HepG2 (cell line): ENCODE results near the gene POMT1. TPM values are rescaled to one million over a fixed set of nuclear protein-coding genes. Genes with fewer than 3 reads are reported as not detected.

Source experiments
- ATAC-seq: fragments of 200-7000 bp; cut with Tn5 transposase; 3 replicates; pipeline ENCODE4 v1.9.1; 2020; ENCODE audit warnings: mild to moderate bottlenecking, moderate library complexity
- BruUV-seq: library from RNA; stranded (reverse); fragments of 400-500 nt; replicated peaks from 2 replicates; lab custom pipeline; 2021; lab: Mats Ljungman, UMichigan
- CTCF ChIA-PET: fragments of 300-600 bp; formaldehyde crosslinking; extraction: SDS; loops from one replicate; lab custom pipeline; 2021; ENCODE audit warnings: low total read pairs, inconsistent platforms, low intra/inter-chr PET ratio; lab: Yijun Ruan, JAX
- POLR2A ChIA-PET: fragments of 350-600 bp; sonication (Branson Sonifier 250); formaldehyde crosslinking; loops from one replicate; lab custom pipeline; 2020; ENCODE audit warnings: antibody characterized with exemption, inconsistent platforms; lab: Yijun Ruan, JAX
- DNase-seq: peaks from one replicate; pipeline ENCODE4 v3.0.0-alpha.2; 2015; ENCODE audit warnings: low spot score
- FAIRE-seq: peaks from 3 replicates; lab custom pipeline; 2011; peaks lifted over from hg19 to GRCh38; lab: Jason Lieb, UNC
- H2AFZ ChIP-seq: one replicate; pipeline ENCODE4 v1.6.1; 2011; ENCODE audit warnings: low read length, inconsistent platforms
- H3K27ac ChIP-seq: fragments of 300-600 bp; 3 replicates; pipeline ENCODE4 v1.8.0; 2011; ENCODE audit warnings: mixed run types, mild to moderate bottlenecking, mixed read lengths, low read length, inconsistent platforms; ENCODE audit not compliant: insufficient read depth; ENCODE audit errors: extremely low read length
- H3K27me3 ChIP-seq, 2 experiments: fragments of 200-600 bp in 1 of 2; 2 replicates in 1 of 2; 3 replicates in 1 of 2; pipeline versions ENCODE4 v1.6.0 to v1.8.0; 2011; ENCODE audit warnings: low read length in 2 of 2, mild to moderate bottlenecking in 2 of 2, moderate library complexity in 2 of 2, inconsistent platforms in 1 of 2; ENCODE audit not compliant: insufficient read depth in 2 of 2, control insufficient read depth in 1 of 2
- H3K36me3 ChIP-seq, 2 experiments: fragments of 200-600 bp in 1 of 2; replicated peaks in 1 of 2; 2 replicates in 1 of 2; 3 replicates in 1 of 2; pipeline versions ENCODE4 v1.5.1 to v1.8.0; 2011; ENCODE audit warnings: low read length in 2 of 2, inconsistent platforms in 1 of 2; ENCODE audit not compliant: insufficient read depth in 2 of 2, control insufficient read depth in 1 of 2
- H3K4me1 ChIP-seq: 2 replicates; pipeline ENCODE4 v1.5.1; 2012; ENCODE audit warnings: low read length, inconsistent platforms; ENCODE audit not compliant: insufficient read depth
- H3K4me2 ChIP-seq: 2 replicates; pipeline ENCODE4 v1.6.0; 2011; ENCODE audit warnings: low read depth, low read length, inconsistent platforms
- H3K4me3 ChIP-seq, 3 experiments: fragments of 200-600 bp in 1 of 3; sonication (generic), shearing (Covaris generic) in 1 of 3; replicated peaks in 1 of 3; 2 replicates each; pipeline ENCODE4 v1.5.1; 2011 to 2016; ENCODE audit warnings: low read length in 3 of 3, inconsistent platforms in 2 of 3, low read depth in 2 of 3, mild to moderate bottlenecking in 2 of 3, control low read depth in 1 of 3, mixed read lengths in 1 of 3; ENCODE audit not compliant: insufficient read depth in 1 of 3
- H3K79me2 ChIP-seq: one replicate; pipeline ENCODE4 v1.6.1; 2011; ENCODE audit warnings: low read length, inconsistent platforms; ENCODE audit not compliant: insufficient read depth
- H3K9ac ChIP-seq: 2 replicates; pipeline ENCODE4 v1.6.0; 2011; ENCODE audit warnings: mild to moderate bottlenecking, low read depth, low read length, inconsistent platforms; ENCODE audit not compliant: insufficient read depth
- H3K9me3 ChIP-seq: 2 replicates; pipeline ENCODE4 v1.5.1; 2012; ENCODE audit warnings: mild to moderate bottlenecking, low read length
- H4K20me1 ChIP-seq: 2 replicates; pipeline ENCODE4 v1.6.0; 2011; ENCODE audit warnings: inconsistent platforms, mild to moderate bottlenecking, low read length, moderate library complexity; ENCODE audit not compliant: insufficient read depth
- AKAP8 ChIP-seq: sonication (generic); formaldehyde crosslinking; IDR thresholded peaks from 2 replicates; pipeline ENCODE4 v1.5.1; 2020; ENCODE audit warnings: mild to moderate bottlenecking, missing genetic modification reagents
- MYPOP ChIP-seq: sonication (generic); formaldehyde crosslinking; IDR thresholded peaks from 2 replicates; pipeline ENCODE4 v1.8.1; 2023; ENCODE audit warnings: mild to moderate bottlenecking, moderate library complexity, missing genetic modification reagents
- POLR2G ChIP-seq: fragments of 200-400 bp; formaldehyde crosslinking; IDR thresholded peaks from 2 replicates; pipeline ENCODE4 v1.6.1; 2018; ENCODE audit warnings: mild to moderate bottlenecking, low read depth, low read length, moderate library complexity
- ZNF441 ChIP-seq: sonication (generic); formaldehyde crosslinking; IDR thresholded peaks from 2 replicates; pipeline ENCODE4 v1.7.0; 2021; ENCODE audit warnings: missing genetic modification reagents, borderline replicate concordance
- WGBS: methylation state at CpG from one replicate; pipeline ENCODE4 v1.1.6; 2017; ENCODE audit warnings: low lambda C conversion rate; 5-methylcytosine and 5-hydroxymethylcytosine counted together
- in situ Hi-C: cut with HindIII; loops from 2 replicates; pipeline ENCODE4 v1.10.0; 2017; ENCODE audit warnings: low pct_unique_long_range_greater_than_20kb; ENCODE audit not compliant: extremely low pct_ligation_motif_present
- intact Hi-C: fragments of 100-400 bp; cut with micrococcal nuclease; formaldehyde crosslinking; loops from one replicate; pipeline ENCODE4 v1.10.0; 2022; ENCODE audit not compliant: unreplicated experiment
- polyA plus RNA-seq, 8 experiments: library from polyadenylated mRNA; depleted of rRNA in 3 of 8; stranded (reverse) in 7 of 8; unstranded in 1 of 8; fragments of >200 nt; fragmentation: Illumina TruSeq in 4 of 8; extraction: Trizol in 4 of 8; gene quantifications; 2 replicates each; pipeline versions ENCODE4 v1.2.1 to v1.2.3, GENCODE V29; 2011 to 2016; ENCODE audit warnings: low read depth in 4 of 8, missing spikeins in 1 of 8, mixed read lengths in 1 of 8; ENCODE audit not compliant: insufficient read depth in 1 of 8
- total RNA-seq, 5 experiments: library from RNA; depleted of rRNA; stranded (reverse); fragments of >200 nt; fragmentation: Illumina TruSeq; extraction: Trizol; gene quantifications; 2 replicates each; pipeline ENCODE4 v1.2.3, GENCODE V29; 2016; ENCODE audit warnings: low read depth in 1 of 5

The POMT1 gene
- total and polyA plus RNA-seq, 2 of the 13 experiments (the other 11 are each of a cell fraction or from before 2014, with no cell fraction given): 21.6 to 22.7 TPM

GRCh38 chr9:131530920-131531832 is 28.5 kb downstream of the POMT1 start, which contains the start of gene UCK1 (continued):
- TF ChIP-seq MYPOP (CRISPR knock-in tag) (peak; percentile 54; the same call in 1 of the 2 replicates), POLR2G (peak; percentile 54; the same call in 1 of the 2 replicates)

GRCh38 chr9:131534721-131535237 is 32.1 kb downstream of the POMT1 start:
- Histone ChIP-seq H3K4me1 (peaks cover 18% of the 10 kb centered on the region), H3K4me2 (no peak overlapping the region), H3K9ac (no peak overlapping the region), H2AFZ (no peak overlapping the region), H3K27ac (no peak overlapping the region), H3K9me3 (no peaks in the 10 kb centered on the region), H3K27me3 (peaks cover 3 to 38% of the 10 kb centered on the region in 2 experiments; a peak in 4 of 5 replicates), H3K4me3 (no peak overlapping the region), H3K79me2 (peaks cover 6% of the 10 kb centered on the region), H3K36me3 (no peaks in the 10 kb centered on the region)
- no peak for DNase-seq
- POLR2A ChIA-PET: no interaction called here
- FAIRE-seq: no peak
- in situ Hi-C loops: no loop called here
- CTCF ChIA-PET: no interaction called here
- 3% methylated on average over 8 of the region's 8 CpGs for WGBS
- no TSS peak for BruUV-seq
- ATAC-seq: no peak
- TF ChIP-seq ZNF441: peak; percentile 95
- TF ChIP-seq AKAP8: no peak
- TF ChIP-seq, all 625 proteins: peak for 1
- intact Hi-C loops: no loop called here
- no peaks in the 10 kb centered on the region for H4K20me1 ChIP-seq
